ENCODE results near the gene ATP1B2. TPM values are rescaled to one million over a fixed set of nuclear protein-coding genes. Genes with fewer than 3 reads are reported as not detected.

The ATP1B2 gene, protein sequence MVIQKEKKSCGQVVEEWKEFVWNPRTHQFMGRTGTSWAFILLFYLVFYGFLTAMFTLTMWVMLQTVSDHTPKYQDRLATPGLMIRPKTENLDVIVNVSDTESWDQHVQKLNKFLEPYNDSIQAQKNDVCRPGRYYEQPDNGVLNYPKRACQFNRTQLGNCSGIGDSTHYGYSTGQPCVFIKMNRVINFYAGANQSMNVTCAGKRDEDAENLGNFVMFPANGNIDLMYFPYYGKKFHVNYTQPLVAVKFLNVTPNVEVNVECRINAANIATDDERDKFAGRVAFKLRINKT
- not detected in 2 replicates for total RNA-seq (ENCODE audit: low replicate concordance)

DNA sequence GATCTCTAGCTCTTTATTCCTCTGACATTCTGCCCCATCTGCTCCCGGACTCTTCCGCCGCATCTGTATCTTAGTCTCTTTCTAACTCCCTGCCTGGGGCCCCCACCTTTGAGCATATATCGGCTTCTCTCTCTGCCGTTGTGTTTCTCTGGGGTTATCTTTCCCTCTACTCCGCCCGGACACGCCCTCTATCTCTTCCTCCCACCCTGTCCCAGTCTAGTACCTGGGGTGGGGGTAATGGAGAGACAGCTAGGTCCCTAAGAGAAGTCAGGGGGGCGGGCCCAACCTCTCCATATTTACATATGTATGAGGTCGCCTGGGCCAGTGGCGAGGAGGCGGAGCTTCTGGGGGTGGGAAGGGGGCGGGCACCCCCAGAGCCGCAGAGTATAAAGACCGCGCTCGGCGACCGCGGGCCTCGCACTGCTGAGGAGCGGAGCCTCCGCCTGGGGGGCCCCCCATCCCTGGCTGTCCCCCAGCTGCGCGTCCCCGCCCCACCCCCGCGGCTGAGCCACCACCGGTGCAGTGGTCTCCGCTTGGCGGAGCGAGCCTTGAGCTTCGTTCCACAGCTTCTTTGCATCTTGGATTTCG lies at the start of gene ATP1B2:
Gene ATP1B2, plus strand, starts transcription at position 418 of the 588 bp plus-strand sequence. CDS start 593 bp downstream, outside the sequence.

DNA sequence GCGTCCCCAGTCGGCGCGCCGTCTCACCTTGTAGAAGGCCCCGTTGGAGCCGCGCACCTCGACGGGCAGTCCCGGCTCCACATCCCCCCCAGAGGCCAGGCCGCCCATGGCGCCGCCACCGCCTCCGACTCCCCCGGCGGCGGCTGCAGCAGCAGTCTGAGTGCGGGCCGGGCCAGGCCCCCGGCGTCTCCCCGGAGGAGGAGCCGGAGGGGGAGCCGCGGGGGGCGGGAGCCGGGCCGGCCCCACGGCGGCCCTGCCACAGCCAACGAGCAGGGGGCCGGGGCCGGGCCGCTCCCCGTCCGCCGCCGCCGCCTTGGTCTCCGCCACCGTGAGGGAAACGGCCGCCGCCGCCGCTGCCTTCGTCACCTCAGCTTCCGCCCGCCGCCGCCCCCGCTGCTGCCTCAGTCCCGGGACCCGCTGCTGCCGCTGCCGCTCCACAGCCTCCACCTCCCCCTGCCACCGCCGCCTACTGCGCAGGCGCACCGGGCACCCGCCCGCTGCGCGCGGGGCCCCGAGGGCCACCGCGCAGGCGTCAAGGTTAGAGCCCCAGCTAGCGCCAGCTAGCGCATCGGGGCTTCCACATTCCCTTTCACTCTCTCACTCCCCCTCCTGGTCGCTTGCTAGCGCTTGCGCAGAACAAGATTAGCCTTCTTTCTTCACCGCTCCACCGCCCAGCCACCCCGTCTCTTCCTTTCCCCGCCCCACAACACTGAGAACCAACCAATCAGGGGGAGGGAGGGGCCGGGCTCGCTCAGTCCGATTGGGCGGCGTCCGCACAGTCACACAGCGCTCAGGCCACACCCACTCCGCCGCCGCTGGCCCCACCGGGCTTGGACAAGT lies 36.1 kb upstream of the ATP1B2 start, which contains the start of gene FXR2:
Gene FXR2, minus strand, starts transcription at position 473 of the 840 bp plus-strand sequence. Its CDS starts 365 bp downstream, at position 108.

DNA sequence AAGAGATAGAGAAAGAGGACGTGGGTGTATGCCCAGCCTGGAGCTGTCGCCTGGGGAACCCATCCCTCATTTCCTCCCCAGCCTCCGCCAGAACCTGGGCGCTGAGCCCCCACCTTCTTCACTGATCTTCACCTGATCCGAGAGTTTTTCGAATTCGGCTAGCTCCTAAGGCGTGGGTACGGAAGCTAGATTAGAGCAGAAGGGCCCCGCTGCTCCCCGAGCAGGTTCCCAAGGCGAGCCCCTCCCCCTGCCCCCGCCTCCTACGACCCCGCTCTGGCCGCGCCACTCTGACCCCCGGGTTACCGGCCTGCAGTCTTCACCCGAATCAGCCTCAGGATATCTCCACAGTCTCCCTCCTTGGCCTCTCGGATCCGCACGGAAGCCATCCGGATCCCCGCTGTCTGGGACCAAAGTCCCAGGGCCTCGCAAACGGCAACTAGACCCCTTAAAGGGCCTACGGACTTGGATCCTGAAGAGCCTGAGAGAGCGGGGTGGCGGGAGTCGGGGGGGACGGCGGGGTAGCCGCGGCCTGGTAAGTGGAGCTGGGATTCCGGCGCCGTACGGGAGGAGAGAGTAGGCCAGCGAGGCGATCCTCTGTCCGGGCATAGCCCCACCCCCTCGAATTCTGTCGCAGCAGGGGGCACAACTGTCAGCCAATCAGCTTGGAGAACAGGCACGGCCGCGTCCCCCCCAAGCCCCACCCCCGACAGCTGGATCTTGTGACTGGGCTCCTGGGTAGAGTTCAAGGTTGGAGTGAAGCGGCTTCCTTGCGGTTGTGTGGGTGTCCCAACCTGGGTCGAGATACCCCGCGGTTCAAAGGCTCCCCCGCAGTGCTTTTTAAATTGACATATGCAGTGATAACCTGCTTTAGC lies 23.2 kb upstream of the ATP1B2 start, which contains the start of gene SAT2:
Gene SAT2, minus strand, starts transcription at position 572 of the 872 bp plus-strand sequence. Its CDS starts 186 bp downstream, at position 386.

DNA sequence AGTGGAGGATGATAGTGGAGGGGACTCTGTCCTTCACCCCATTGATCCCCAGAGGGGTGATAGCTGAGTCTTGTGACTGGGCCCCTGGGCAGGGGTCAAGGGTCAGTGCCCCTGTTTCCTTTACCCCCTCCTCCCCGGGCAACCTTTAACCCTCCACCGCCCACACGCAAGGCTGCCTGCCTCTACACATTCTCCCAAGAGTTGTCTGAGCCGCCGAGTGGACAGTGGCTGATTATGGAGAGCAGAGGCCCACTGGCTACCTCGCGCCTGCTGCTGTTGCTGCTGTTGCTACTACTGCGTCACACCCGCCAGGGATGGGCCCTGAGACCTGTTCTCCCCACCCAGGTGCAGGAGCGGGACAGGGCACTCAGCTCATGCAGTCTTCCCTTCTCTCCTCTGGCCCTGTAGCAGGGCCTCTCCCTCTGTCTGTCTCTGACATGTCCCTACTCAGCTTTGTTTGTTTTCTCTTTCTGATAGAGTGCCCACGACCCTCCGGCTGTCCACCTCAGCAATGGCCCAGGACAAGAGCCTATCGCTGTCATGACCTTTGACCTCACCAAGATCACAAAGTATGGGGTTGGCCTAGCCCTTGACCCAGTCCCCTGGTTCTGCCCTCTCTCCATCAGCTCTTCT lies 20.7 kb upstream of the ATP1B2 start, which contains the start of gene SHBG:
Gene SHBG, plus strand, starts transcription at position 197 of the 633 bp plus-strand sequence. Its CDS starts 38 bp downstream, at position 235.

DNA sequence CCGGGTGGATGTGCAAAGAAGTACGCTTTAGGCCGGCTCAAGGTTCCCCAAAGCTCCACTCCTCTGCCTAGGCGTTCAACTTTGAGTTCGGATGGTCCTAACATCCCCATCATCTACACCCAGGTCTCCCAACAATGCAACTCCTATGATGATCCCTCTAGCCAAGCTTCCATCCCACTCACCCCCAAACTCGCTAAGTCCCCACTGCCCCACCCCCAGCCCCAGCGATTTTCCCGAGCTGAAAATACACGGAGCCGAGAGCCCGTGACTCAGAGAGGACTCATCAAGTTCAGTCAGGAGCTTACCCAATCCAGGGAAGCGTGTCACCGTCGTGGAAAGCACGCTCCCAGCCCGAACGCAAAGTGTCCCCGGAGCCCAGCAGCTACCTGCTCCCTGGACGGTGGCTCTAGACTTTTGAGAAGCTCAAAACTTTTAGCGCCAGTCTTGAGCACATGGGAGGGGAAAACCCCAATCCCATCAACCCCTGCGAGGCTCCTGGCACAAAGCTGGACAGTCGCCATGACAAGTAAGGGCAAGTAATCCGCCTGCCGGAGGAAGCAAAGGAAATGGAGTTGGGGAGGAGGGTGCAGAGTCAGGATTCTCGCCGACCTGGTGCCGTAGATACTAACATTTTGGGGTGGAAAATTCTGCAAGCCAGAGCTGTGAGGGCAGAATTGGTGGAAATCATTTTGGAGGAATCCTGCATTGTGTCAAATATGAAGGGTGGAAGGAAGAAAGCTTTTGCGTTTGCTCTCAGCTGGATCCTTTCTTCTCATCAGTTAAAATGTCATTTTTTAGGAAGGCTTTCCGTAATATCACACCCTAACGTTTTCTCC lies 36.6 kb downstream of the ATP1B2 start, which contains the start of gene TP53:
Gene TP53, minus strand, starts transcription at position 419 of the 836 bp plus-strand sequence. CDS start 10,896 bp downstream, outside the sequence.

DNA sequence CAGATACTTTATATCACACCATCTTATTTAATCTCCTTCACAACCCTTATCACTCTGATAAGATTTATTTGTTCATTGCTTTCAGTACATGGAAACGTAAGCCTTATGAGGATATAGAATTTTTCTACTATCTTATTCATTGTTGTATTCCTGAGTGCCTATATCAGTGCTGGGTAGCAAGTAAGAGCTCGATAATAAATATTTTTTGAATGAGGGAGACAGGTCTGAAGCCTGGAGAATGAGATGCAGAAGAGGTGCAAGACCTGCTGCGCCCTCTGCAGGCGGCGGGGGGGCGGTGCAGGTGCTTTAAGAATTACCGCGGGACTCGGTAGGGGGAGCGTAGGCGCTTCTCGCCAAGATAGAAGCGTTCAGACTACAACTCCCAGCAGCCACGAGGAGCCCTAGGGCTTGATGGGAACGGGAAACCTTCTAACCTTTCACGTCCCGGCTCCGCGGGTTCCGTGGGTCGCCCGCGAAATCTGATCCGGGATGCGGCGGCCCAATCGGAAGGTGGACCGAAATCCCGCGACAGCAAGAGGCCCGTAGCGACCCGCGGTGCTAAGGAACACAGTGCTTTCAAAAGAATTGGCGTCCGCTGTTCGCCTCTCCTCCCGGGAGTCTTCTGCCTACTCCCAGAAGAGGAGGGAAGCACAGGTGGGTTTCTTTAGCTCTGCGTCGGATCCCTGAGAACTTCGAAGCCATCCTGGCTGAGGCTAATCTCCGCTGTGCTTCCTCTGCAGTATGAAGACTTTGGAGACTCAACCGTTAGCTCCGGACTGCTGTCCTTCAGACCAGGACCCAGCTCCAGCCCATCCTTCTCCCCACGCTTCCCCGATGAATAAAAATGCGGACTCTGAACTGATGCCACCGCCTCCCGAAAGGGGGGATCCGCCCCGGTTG lies 37.4 kb downstream of the ATP1B2 start, which contains the start of gene WRAP53:
Gene WRAP53, plus strand, starts transcription at position 570 of the 900 bp plus-strand sequence. Its CDS starts 172 bp downstream, at position 742.

DNA sequence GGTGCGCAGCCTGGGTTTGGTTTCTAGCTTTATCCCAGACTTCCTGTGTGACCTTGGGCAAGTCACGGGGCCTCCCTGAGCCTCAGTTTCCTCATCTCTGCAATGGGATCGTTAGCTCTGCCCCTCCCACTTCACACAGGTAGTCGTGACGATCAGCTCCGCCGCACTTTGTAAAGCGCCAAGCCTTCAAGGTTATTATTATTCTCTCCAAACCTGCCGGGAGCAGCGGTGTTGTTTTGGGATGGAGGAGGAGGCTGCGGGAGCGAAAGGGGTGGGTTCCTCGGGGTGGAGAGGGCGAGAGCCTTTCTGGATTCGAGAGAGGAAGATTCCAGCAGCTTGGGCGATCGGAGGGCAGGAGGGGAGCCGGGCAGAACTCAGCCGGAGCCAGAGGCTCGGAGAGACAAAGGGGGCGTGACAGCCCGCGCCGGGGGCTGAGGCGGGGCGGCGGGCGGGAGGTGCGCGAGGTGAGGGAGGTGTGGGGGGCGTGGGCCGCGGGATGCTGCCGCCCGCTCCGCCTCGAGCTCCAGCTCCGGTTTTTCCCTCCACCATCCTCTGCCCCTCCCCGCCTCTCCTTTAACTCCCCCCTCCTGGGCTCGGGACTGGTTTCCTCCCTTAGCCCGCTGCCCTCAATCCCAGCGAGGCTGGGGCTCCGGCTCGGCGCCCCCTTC lies 54.0 kb downstream of the ATP1B2 start, which contains the start of gene EFNB3:
Gene EFNB3, plus strand, starts transcription at position 602 of the 668 bp plus-strand sequence. CDS start 397 bp downstream, outside the sequence.

Other genes starting within 250 kb of the ATP1B2 start
- 42.7 and 135 TPM in 2 replicates for gene TMEM256, start 246.8 kb upstream of the ATP1B2 start, total RNA-seq (ENCODE audit: low replicate concordance)
- gene NLGN2, start 243.1 kb upstream of the ATP1B2 start, total RNA-seq (ENCODE audit: low replicate concordance): 3.7 and 5.0 TPM in 2 replicates
- gene SPEM1, start 230.6 kb upstream of the ATP1B2 start, total RNA-seq (ENCODE audit: low replicate concordance): not detected in 2 replicates
- gene SPEM2, start 225.3 kb upstream of the ATP1B2 start, total RNA-seq (ENCODE audit: low replicate concordance): not detected in 2 replicates
- gene SPEM3, start 222.1 kb upstream of the ATP1B2 start, total RNA-seq (ENCODE audit: low replicate concordance): not detected in 2 replicates
- gene TMEM102, start 215.5 kb upstream of the ATP1B2 start, total RNA-seq (ENCODE audit: low replicate concordance): 0.94 and 4.4 TPM in 2 replicates
- gene FGF11, start 211.4 kb upstream of the ATP1B2 start, total RNA-seq (ENCODE audit: low replicate concordance): 2.6 and 5.4 TPM in 2 replicates
- 7.1 and 9.6 TPM in 2 replicates for gene CHRNB1, start 205.9 kb upstream of the ATP1B2 start, total RNA-seq (ENCODE audit: low replicate concordance)
- 9.2 and 9.8 TPM in 2 replicates for gene ZBTB4, start 171.3 kb upstream of the ATP1B2 start, total RNA-seq (ENCODE audit: low replicate concordance)
- gene SLC35G6, start 169.5 kb upstream of the ATP1B2 start, total RNA-seq (ENCODE audit: low replicate concordance): not detected in 2 replicates
- gene POLR2A, start 166.6 kb upstream of the ATP1B2 start, total RNA-seq (ENCODE audit: low replicate concordance): 62.8 and 87.6 TPM in 2 replicates
- gene TNFSF12, start 101.9 kb upstream of the ATP1B2 start, total RNA-seq (ENCODE audit: low replicate concordance): 3.9 TPM in 2 replicates
- gene TNFSF13, start 92.2 kb upstream of the ATP1B2 start, total RNA-seq (ENCODE audit: low replicate concordance): 0.59 and 1.1 TPM in 2 replicates
- 45.4 and 76.6 TPM in 2 replicates for gene SENP3, start 89.0 kb upstream of the ATP1B2 start, total RNA-seq (ENCODE audit: low replicate concordance)
- 4.7 and 22.3 TPM in 2 replicates for gene CD68, start 71.3 kb upstream of the ATP1B2 start, total RNA-seq (ENCODE audit: low replicate concordance)
- gene MPDU1, start 67.1 kb upstream of the ATP1B2 start, total RNA-seq (ENCODE audit: low replicate concordance): 48.6 and 59.0 TPM in 2 replicates
- gene SOX15, start 60.8 kb upstream of the ATP1B2 start, total RNA-seq (ENCODE audit: low replicate concordance): 0.23 TPM in 1 of 2 replicates, not detected in the other
- gene FXR2, start 36.0 kb upstream of the ATP1B2 start, total RNA-seq (ENCODE audit: low replicate concordance): 24.0 and 58.9 TPM in 2 replicates
- gene SAT2, start 23.1 kb upstream of the ATP1B2 start, total RNA-seq (ENCODE audit: low replicate concordance): 39.1 and 56.6 TPM in 2 replicates
- 0.23 and 1.2 TPM in 2 replicates for gene SHBG, start 20.8 kb upstream of the ATP1B2 start, total RNA-seq (ENCODE audit: low replicate concordance)
- 14.3 and 23.0 TPM in 2 replicates for gene TP53, start 36.6 kb downstream of the ATP1B2 start, total RNA-seq (ENCODE audit: low replicate concordance)
- 2.6 and 4.6 TPM in 2 replicates for gene WRAP53, start 37.6 kb downstream of the ATP1B2 start, total RNA-seq (ENCODE audit: low replicate concordance)
- 0.47 and 1.4 TPM in 2 replicates for gene EFNB3, start 54.3 kb downstream of the ATP1B2 start, total RNA-seq (ENCODE audit: low replicate concordance)
- 0.15 and 0.35 TPM in 2 replicates for gene DNAH2, start 66.8 kb downstream of the ATP1B2 start, total RNA-seq (ENCODE audit: low replicate concordance)
- gene KDM6B, start 183.3 kb downstream of the ATP1B2 start, total RNA-seq (ENCODE audit: low replicate concordance): 3.8 and 4.0 TPM in 2 replicates
- gene TMEM88, start 204.1 kb downstream of the ATP1B2 start, total RNA-seq (ENCODE audit: low replicate concordance): 0.23 TPM in 2 replicates
- 145 and 157 TPM in 2 replicates for gene NAA38, start 206.6 kb downstream of the ATP1B2 start, total RNA-seq (ENCODE audit: low replicate concordance)
- gene CYB5D1, start 207.1 kb downstream of the ATP1B2 start, total RNA-seq (ENCODE audit: low replicate concordance): 7.5 and 8.3 TPM in 2 replicates
- gene CHD3, start 237.9 kb downstream of the ATP1B2 start, total RNA-seq (ENCODE audit: low replicate concordance): 179 and 468 TPM in 2 replicates

Data from smooth muscle cell of the coronary artery (primary cell).